Neural cell (in vitro differentiated cells): ENCODE measurements around the gene OR2F2.

Source experiments
- CTCF ChIP-seq: fragments of 450-650 bp; IDR thresholded peaks from 2 replicates; pipeline ENCODE4 v1.5.1; 2014; ENCODE audit warnings: antibody characterized with exemption, mild to moderate bottlenecking, moderate library complexity; ENCODE audit not compliant: poor library complexity, severe bottlenecking
- EP300 ChIP-seq: fragments of 450-650 bp; conservative IDR thresholded peaks from 2 replicates; pipeline ENCODE4 v1.6.1; 2014; ENCODE audit warnings: antibody characterized with exemption, mild to moderate bottlenecking, moderate library complexity; ENCODE audit not compliant: poor library complexity, severe bottlenecking
- EZH2 ChIP-seq: fragments of 200-600, 300-800 bp; shearing (Covaris generic), sonication (generic); IDR thresholded peaks from 2 replicates; pipeline ENCODE4 v1.6.1; 2014; ENCODE audit warnings: antibody characterized with exemption, low read length, borderline replicate concordance, mild to moderate bottlenecking; ENCODE audit not compliant: insufficient read depth, poor library complexity, severe bottlenecking
- MXI1 ChIP-seq: fragments of 450-650 bp; conservative IDR thresholded peaks from 2 replicates; pipeline ENCODE4 v1.6.1; 2014; ENCODE audit warnings: antibody characterized with exemption, mild to moderate bottlenecking; ENCODE audit not compliant: poor library complexity, severe bottlenecking
- POLR2AphosphoS5 ChIP-seq: IDR thresholded peaks from 2 replicates; pipeline ENCODE4 v1.6.1; 2012
- RAD21 ChIP-seq: fragments of 450-650 bp; conservative IDR thresholded peaks from 2 replicates; pipeline ENCODE4 v1.6.1; 2014; ENCODE audit warnings: antibody characterized with exemption, mild to moderate bottlenecking, moderate library complexity
- REST ChIP-seq: IDR thresholded peaks from 2 replicates; pipeline ENCODE4 v1.6.1; 2012; ENCODE audit warnings: borderline replicate concordance
- SMC3 ChIP-seq: fragments of 450-650 bp; conservative IDR thresholded peaks from 2 replicates; pipeline ENCODE4 v1.6.1; 2014; ENCODE audit warnings: antibody characterized with exemption, mild to moderate bottlenecking, moderate library complexity; ENCODE audit not compliant: poor library complexity
- TAF1 ChIP-seq: IDR thresholded peaks from 2 replicates; pipeline ENCODE4 v1.6.1; 2012; ENCODE audit warnings: low read depth

- no peak for TF ChIP-seq CTCF
- TF ChIP-seq REST: no peak
- TF ChIP-seq EZH2: no peak
- no peak for TF ChIP-seq MXI1
- TF ChIP-seq RAD21: no peak
- TF ChIP-seq SMC3: no peak
- TF ChIP-seq EP300: no peak
- TF ChIP-seq POLR2AphosphoS5: no peak
- TF ChIP-seq TAF1: no peak
These were observed 38.4 kb upstream of the OR2F2 start for GRCh38 chr7:143896667-143897066.
